K562 treated with DMSO at 1 percent for 48 hours (cell line): ENCODE data around the gene ZCCHC14. TPM values are rescaled to one million over a fixed set of nuclear protein-coding genes. Genes with fewer than 3 reads are reported as not detected.

Source experiments
- total RNA-seq: library from RNA; unstranded; fragments of 300-600 nt; gene quantifications from 2 replicates; pipeline ENCODE4 v1.2.3, GENCODE V29; 2022; ENCODE audit warnings: low replicate concordance; ENCODE audit errors: extremely low read depth

The ZCCHC14 gene
- total RNA-seq, result not detected in 2 replicates

DNA sequence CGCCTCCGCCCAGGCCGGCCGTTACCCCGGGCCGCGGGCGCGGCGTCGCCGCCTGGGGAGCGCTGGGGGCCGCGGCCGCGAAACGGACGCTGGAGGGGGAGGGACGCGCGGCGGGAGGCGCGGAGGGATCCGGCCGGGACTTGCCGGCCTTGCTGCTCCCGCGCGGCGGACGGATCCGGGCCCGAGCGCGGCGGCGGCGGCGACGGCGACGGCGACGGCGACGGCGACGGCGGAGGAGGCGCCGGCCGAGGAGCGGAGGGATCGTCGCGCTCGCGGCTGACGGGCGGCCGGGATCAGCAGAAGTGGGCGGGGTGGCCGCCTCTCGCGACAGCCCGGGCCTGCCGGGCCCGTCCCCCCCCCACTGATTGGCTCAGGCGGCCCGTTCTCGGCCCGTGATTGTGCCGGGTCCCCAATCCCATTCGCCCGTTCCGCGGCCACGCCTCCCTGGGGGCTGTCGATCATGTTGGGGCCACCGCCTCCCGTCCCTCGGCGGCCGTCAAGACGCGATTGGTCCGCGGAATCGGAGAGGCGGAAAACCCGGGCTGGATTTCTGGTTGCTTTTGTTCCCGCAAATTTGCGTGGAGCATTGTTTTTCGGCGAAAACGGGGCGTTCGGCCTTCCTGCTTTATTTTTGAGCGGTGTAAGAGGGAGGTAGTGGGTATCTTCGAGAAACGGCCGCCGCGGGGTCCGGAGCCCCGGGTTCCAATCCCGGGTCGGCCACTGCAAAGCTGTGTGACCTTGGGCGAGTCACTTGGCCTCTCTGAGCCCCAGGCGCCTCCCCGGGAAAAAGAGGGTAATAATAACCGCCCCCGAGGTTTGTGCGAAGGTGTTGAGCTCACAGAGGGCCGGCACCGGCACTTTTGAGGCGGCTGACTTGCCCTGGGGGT is at the start of gene ZCCHC14:
TSS of gene ZCCHC14 (minus strand) at position 304 of the 887 bp plus-strand sequence. CDS start 786 bp downstream, outside the sequence.

DNA sequence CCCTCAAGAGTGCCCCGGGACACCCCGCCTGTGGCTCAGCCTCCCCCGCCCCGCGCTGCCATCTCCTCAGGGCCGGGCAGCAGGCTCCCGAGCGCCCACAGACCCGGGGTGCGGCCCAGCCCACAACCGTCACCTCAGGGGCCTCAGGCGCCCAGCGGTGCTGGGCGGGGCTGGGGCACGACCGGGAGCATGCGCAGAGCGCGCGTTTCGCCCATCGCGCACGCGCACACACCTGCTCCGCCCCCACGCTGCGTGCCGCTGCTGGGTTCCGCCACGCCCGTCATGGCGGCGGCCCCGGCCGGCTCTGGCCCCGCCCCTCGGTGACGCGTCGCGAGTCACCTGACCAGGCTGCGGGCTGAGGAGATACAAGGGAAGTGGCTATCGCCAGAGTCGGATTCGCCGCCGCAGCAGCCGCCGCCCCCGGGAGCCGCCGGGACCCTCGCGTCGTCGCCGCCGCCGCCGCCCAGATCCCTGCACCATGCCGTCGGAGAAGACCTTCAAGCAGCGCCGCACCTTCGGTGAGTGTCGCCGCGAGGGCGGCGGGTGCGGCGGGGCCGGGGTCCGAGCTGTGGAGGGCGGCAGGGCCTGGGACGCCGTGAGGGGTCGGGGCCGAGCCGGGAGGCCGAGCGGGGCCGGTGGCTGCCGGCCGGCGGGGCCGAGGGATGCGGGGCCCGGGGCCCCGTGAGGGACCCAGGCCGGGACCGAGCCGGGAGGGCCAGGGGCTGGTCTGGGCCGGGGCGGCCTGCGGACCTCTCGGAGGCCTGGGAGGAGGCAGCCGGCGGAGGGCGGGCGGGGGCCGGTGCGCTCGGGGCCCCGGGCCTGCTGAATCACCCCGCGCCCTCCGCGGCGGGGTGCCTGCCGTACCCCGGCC is 100.6 kb downstream of the ZCCHC14 start, which contains the start of gene MAP1LC3B:
TSS of gene MAP1LC3B (plus strand) at position 387 of the 871 bp plus-strand sequence. CDS start at position 479, 92 bp downstream.

DNA sequence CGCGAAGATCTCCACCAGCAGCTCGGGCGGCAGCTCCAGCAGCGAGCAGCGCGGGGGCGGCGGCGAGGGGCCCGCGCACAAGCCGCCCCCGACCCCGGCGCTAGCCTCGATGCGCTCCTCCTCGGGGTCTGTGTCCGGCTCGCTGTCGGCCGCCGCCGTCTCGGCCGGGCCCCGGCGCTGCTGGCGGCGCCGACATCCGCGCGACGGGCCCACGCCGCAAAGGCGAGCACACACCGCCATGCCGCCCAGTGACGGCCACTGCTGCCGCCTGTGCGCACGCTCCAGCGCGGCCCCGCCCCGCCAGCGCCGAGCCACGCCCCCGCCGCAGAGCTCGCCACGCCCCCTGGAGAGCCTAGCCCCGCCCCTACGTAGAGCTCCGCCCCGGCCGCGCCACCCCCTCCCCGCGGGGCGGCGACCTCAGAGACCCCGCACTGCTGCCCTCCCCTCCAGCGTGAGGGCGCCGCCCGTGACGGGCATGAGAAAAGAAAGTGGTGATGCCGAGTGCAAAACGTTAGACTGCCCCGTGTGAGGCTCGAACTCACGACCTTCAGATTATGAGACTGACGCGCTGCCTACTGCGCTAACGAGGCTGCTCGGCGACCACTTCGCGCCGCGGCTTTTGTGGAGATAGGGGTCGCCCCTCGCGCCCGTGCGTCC is 109.2 kb downstream of the ZCCHC14 start, which contains the start of gene FBXO31:
TSS of gene FBXO31 (minus strand) at position 272 of the 657 bp plus-strand sequence. CDS start at position 240, 32 bp downstream.

Other genes starting within 250 kb of the ZCCHC14 start
- not detected in 2 replicates for gene C16orf95, start 175.6 kb downstream of the ZCCHC14 start, total RNA-seq
- not detected in 2 replicates for gene FBXO31, start 109.2 kb downstream of the ZCCHC14 start, total RNA-seq
- 141 TPM in 1 of 2 replicates, not detected in the other for gene MAP1LC3B, start 100.7 kb downstream of the ZCCHC14 start, total RNA-seq
- not detected in 2 replicates for gene JPH3, start 109.5 kb upstream of the ZCCHC14 start, total RNA-seq